CD4-positive, alpha-beta T cell treated with Interleukin-17A for 4 hours (primary cell): ENCODE results near the gene TWF2.
A peak's percentile ranks its signal among the peaks of the same experiment; 100 is the strongest.

ENCODE experiments used
- DNase-seq: peaks from one replicate; pipeline ENCODE4 v3.0.0-alpha.2; 2020; ENCODE audit warnings: mixed read lengths

The TWF2 gene

GRCh38 chr3:52200981-52201679 is 37.8 kb downstream of the TWF2 start:
- no peak for DNase-seq

GRCh38 chr3:52198643-52199608 is 40.0 kb downstream of the TWF2 start:
- DNase-seq: no peak

GRCh38 chr3:52197842-52198625 is 40.9 kb downstream of the TWF2 start, which contains the start of gene ALAS1:
Gene ALAS1, plus strand, starts transcription at chr3:52198160. Its CDS starts 1,082 bp downstream, at chr3:52199242.
- DNase-seq: peak; percentile 96

- DNase-seq: no peak
Measured at GRCh38 chr3:52197499-52197841, 41.5 kb downstream of the TWF2 start.

- no peak for DNase-seq
Measured at GRCh38 chr3:52196977-52197376, 42.0 kb downstream of the TWF2 start.

GRCh38 chr3:52195823-52196331 is 43.1 kb downstream of the TWF2 start:
- DNase-seq: no peak

GRCh38 chr3:52195291-52195597 is 43.7 kb downstream of the TWF2 start:
- no peak for DNase-seq

- DNase-seq: no peak
Measured at GRCh38 chr3:52194485-52195290, 44.3 kb downstream of the TWF2 start.

GRCh38 chr3:52193065-52193464 is 45.9 kb downstream of the TWF2 start:
- DNase-seq: no peak

GRCh38 chr3:52191663-52192062 is 47.3 kb downstream of the TWF2 start:
- DNase-seq: no peak

GRCh38 chr3:52190294-52191074 is 48.5 kb downstream of the TWF2 start:
- no peak for DNase-seq

- no peak for DNase-seq
Measured at GRCh38 chr3:52188556-52188955, 50.4 kb downstream of the TWF2 start.

GRCh38 chr3:52186729-52187128 is 52.2 kb downstream of the TWF2 start:
- no peak for DNase-seq

GRCh38 chr3:52185837-52186236 is 53.1 kb downstream of the TWF2 start:
- DNase-seq: no peak

GRCh38 chr3:52185311-52185710 is 53.6 kb downstream of the TWF2 start:
- no peak for DNase-seq

- no peak for DNase-seq
Measured at GRCh38 chr3:52184690-52185089, 54.3 kb downstream of the TWF2 start.

GRCh38 chr3:52183786-52184445 is 55.0 kb downstream of the TWF2 start:
- DNase-seq: no peak

GRCh38 chr3:52182691-52183090 is 56.3 kb downstream of the TWF2 start:
- no peak for DNase-seq

- no peak for DNase-seq
Measured at GRCh38 chr3:52182196-52182595, 56.8 kb downstream of the TWF2 start.

GRCh38 chr3:52181543-52181942 is 57.4 kb downstream of the TWF2 start:
- no peak for DNase-seq
